Endodermal cell (in vitro differentiated cells): ENCODE data around the gene LMO1. TPM values are rescaled to one million over a fixed set of nuclear protein-coding genes. Genes with fewer than 3 reads are reported as not detected.

Source experiments
- DNase-seq: peaks from one replicate; pipeline ENCODE4 v3.0.0-alpha.2; 2017
- H3K27ac ChIP-seq: 2 replicates; pipeline ENCODE4 v1.5.1; 2013; ENCODE audit warnings: mild to moderate bottlenecking, low read depth, low read length, moderate library complexity
- H3K27me3 ChIP-seq: 2 replicates; pipeline ENCODE4 v1.6.1; 2013; ENCODE audit warnings: mild to moderate bottlenecking, low read length, moderate library complexity; ENCODE audit not compliant: insufficient read depth, control insufficient read depth, poor library complexity, severe bottlenecking
- H3K36me3 ChIP-seq: 2 replicates; pipeline ENCODE4 v1.7.0; 2013; ENCODE audit warnings: mild to moderate bottlenecking, low read length, moderate library complexity; ENCODE audit not compliant: control insufficient read depth, insufficient read depth
- H3K4me1 ChIP-seq: one replicate; pipeline ENCODE4 v1.7.0; 2013; ENCODE audit warnings: low read length; ENCODE audit not compliant: control insufficient read depth, insufficient read depth
- H3K4me3 ChIP-seq: 2 replicates; pipeline ENCODE4 v1.5.1; 2013; ENCODE audit warnings: mild to moderate bottlenecking, low read length, moderate library complexity
- H3K9ac ChIP-seq: 2 replicates; pipeline ENCODE4 v1.6.1; 2013; ENCODE audit warnings: mild to moderate bottlenecking, low read length, moderate library complexity; ENCODE audit not compliant: poor library complexity, severe bottlenecking; ENCODE audit errors: extremely low read depth
- H3K9me3 ChIP-seq: 2 replicates; pipeline ENCODE4 v1.6.1; 2013; ENCODE audit warnings: mild to moderate bottlenecking, low read length, moderate library complexity; ENCODE audit not compliant: control insufficient read depth
- H3K27ac Mint-ChIP-seq: 2 replicates; pipeline ENCODE4 v1.8.0; 2020; ENCODE audit warnings: mixed read lengths
- H3K27me3 Mint-ChIP-seq: 2 replicates; pipeline ENCODE4 v1.8.0; 2021; ENCODE audit warnings: mild to moderate bottlenecking, mixed read lengths; ENCODE audit not compliant: insufficient read depth
- H3K36me3 Mint-ChIP-seq: 2 replicates; pipeline ENCODE4 v1.8.0; 2020; ENCODE audit warnings: low read depth, mixed read lengths
- H3K4me1 Mint-ChIP-seq: 2 replicates; pipeline ENCODE4 v1.8.0; 2020; ENCODE audit warnings: mixed read lengths
- H3K4me3 Mint-ChIP-seq: 2 replicates; pipeline ENCODE4 v1.8.0; 2020; ENCODE audit warnings: mild to moderate bottlenecking, moderate library complexity, mixed read lengths
- H3K9me3 Mint-ChIP-seq: 2 replicates; pipeline ENCODE4 v1.8.0; 2020; ENCODE audit warnings: mild to moderate bottlenecking, mixed read lengths
- WGBS, 2 experiments: methylation state at CpG; one replicate each; pipeline versions ENCODE4 v1.1.5 to v1.1.7; 2013; ENCODE audit warnings: missing lambda C conversion rate in 2 of 2, mixed read lengths in 1 of 2; ENCODE audit not compliant: insufficient coverage in 1 of 2, insufficient read length in 1 of 2; 5-methylcytosine and 5-hydroxymethylcytosine counted together
- total RNA-seq, 2 donors: library from RNA; stranded (reverse); fragmentation: NEBNext Ultra II Directional in 1 of 2; extraction: Animal tissue kit (Norgen Biotek cat#: 25700) in 1 of 2; gene quantifications; 2 replicates in 1 of 2; 3 replicates in 1 of 2; pipeline ENCODE4 v1.2.1, GENCODE V29; 2021
- TF ChIP-seq, protein P1 (sequence below): fragments of 200-600 bp; sonication (generic); conservative IDR thresholded peaks from 2 replicates; pipeline ENCODE4 v1.5.0; 2021; ENCODE audit warnings: antibody characterized with exemption, mild to moderate bottlenecking

Gene LMO1
- total RNA-seq, 2 donors from 2014 or later: 0.46 TPM; not detected in 1

DNA sequence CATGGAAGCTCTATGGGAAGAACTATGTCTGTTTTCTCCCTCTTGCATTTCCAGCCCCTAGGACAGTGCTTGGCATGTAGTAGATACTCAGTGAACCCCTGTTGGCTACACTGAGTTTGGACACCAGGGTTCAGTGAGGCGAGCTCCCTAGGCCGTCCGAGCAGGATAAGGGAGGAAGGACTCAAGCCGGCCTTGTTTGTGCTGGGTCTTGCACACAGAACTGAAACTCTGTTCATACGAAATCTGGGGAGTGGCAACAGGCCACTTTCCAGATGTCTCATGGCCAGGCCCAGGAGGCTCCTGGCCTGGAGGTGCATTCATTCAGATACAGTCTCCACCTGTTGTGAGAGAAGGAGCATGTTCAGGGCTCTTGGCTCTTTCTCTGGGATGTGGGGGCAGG lies 23.6 kb upstream of the LMO1 start:
- H3K27me3 ChIP-seq: peaks cover 20% of the 10 kb centered on the region
- H3K27ac Mint-ChIP-seq: no peak overlapping the region
- H3K27me3 Mint-ChIP-seq: peaks cover 14% of the 10 kb centered on the region
- WGBS, 2 experiments: 95 to 100% methylated on average over 4 to 5 of the region's 5 CpGs
- H3K9me3 ChIP-seq: no peaks in the 10 kb centered on the region
- H3K4me1 ChIP-seq: peaks cover 16% of the 10 kb centered on the region
- no peaks in the 10 kb centered on the region for H3K36me3 Mint-ChIP-seq
- no peaks in the 10 kb centered on the region for H3K36me3 ChIP-seq
- H3K4me3 ChIP-seq: no peak overlapping the region
- H3K9me3 Mint-ChIP-seq: no peaks in the 10 kb centered on the region
- no peak for DNase-seq
- no peak overlapping the region for H3K27ac ChIP-seq
- no peak overlapping the region for H3K4me3 Mint-ChIP-seq
- H3K4me1 Mint-ChIP-seq: peaks cover 14% of the 10 kb centered on the region
- TF ChIP-seq, protein P1, sequence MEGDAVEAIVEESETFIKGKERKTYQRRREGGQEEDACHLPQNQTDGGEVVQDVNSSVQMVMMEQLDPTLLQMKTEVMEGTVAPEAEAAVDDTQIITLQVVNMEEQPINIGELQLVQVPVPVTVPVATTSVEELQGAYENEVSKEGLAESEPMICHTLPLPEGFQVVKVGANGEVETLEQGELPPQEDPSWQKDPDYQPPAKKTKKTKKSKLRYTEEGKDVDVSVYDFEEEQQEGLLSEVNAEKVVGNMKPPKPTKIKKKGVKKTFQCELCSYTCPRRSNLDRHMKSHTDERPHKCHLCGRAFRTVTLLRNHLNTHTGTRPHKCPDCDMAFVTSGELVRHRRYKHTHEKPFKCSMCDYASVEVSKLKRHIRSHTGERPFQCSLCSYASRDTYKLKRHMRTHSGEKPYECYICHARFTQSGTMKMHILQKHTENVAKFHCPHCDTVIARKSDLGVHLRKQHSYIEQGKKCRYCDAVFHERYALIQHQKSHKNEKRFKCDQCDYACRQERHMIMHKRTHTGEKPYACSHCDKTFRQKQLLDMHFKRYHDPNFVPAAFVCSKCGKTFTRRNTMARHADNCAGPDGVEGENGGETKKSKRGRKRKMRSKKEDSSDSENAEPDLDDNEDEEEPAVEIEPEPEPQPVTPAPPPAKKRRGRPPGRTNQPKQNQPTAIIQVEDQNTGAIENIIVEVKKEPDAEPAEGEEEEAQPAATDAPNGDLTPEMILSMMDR: no peak
- H3K9ac ChIP-seq: no peak overlapping the region

DNA sequence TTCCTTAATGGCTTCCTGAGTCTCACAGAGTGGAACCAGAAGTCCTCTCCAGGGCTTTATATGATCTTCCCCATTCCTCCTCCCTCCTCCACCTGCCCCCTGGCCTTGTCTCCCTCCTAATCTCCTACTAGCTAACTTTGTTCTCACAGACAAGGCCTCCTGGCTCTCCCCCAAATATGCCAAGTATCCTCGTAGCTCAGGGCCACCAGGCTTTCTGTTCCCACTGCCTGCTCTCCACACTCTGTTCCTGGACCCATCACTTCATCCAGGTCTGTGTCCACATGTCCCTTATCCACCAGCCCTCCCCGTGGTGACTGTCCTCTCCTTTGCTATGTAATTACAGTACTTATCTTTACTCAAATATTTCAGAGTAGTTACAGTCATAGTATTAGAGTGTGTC lies 23.2 kb upstream of the LMO1 start:
- Mint-ChIP-seq H3K27ac (no peak overlapping the region), H3K4me3 (no peak overlapping the region), H3K4me1 (peaks cover 14% of the 10 kb centered on the region), H3K27me3 (peaks cover 14% of the 10 kb centered on the region), H3K9me3 (no peaks in the 10 kb centered on the region), H3K36me3 (no peaks in the 10 kb centered on the region)
- Histone ChIP-seq H3K9me3 (no peaks in the 10 kb centered on the region), H3K4me1 (peaks cover 16% of the 10 kb centered on the region), H3K27ac (no peak overlapping the region), H3K9ac (no peak overlapping the region), H3K27me3 (peaks cover 21% of the 10 kb centered on the region), H3K4me3 (no peak overlapping the region), H3K36me3 (no peaks in the 10 kb centered on the region)
- TF ChIP-seq, protein P1: no peak
- 83 to 91% methylated on average over 1 to 2 of the region's 2 CpGs for WGBS, 2 experiments
- no peak for DNase-seq

DNA sequence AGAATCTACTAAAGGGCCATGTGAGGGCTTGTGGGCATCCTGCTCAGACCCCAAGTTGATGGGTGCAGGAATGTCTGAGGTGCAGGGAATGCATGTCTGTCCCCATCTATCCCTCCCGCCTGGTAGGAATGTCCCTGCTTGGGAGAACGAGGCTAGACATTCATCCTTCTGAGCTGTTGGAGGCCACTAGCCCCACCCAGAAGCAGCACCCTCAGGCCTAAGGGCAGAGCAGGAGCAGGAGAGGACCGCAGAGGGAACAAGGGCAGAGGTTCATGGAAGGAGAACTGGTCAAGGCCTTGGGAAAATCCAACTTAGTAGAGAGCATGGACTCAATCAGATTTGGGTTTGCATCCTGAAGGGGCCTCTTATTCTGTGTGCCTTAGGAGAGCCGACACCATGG lies 22.1 kb upstream of the LMO1 start:
- H3K27ac Mint-ChIP-seq: no peak overlapping the region
- no peak for DNase-seq
- Histone ChIP-seq H3K9me3 (no peaks in the 10 kb centered on the region), H3K4me1 (peaks cover 16% of the 10 kb centered on the region), H3K9ac (no peak overlapping the region), H3K27me3 (peaks cover 21% of the 10 kb centered on the region), H3K27ac (no peak overlapping the region), H3K4me3 (no peak overlapping the region), H3K36me3 (no peaks in the 10 kb centered on the region)
- H3K9me3 Mint-ChIP-seq: no peaks in the 10 kb centered on the region
- peaks cover 14% of the 10 kb centered on the region for H3K4me1 Mint-ChIP-seq
- H3K27me3 Mint-ChIP-seq: peaks cover 14% of the 10 kb centered on the region
- TF ChIP-seq, protein P1: no peak
- 94 to 100% methylated on average over 4 of the region's 4 CpGs for WGBS, 2 experiments
- no peaks in the 10 kb centered on the region for H3K36me3 Mint-ChIP-seq
- H3K4me3 Mint-ChIP-seq: no peak overlapping the region
